Measurements from ENCODE around the gene TMEM259.

TMEM259 gene

DNA sequence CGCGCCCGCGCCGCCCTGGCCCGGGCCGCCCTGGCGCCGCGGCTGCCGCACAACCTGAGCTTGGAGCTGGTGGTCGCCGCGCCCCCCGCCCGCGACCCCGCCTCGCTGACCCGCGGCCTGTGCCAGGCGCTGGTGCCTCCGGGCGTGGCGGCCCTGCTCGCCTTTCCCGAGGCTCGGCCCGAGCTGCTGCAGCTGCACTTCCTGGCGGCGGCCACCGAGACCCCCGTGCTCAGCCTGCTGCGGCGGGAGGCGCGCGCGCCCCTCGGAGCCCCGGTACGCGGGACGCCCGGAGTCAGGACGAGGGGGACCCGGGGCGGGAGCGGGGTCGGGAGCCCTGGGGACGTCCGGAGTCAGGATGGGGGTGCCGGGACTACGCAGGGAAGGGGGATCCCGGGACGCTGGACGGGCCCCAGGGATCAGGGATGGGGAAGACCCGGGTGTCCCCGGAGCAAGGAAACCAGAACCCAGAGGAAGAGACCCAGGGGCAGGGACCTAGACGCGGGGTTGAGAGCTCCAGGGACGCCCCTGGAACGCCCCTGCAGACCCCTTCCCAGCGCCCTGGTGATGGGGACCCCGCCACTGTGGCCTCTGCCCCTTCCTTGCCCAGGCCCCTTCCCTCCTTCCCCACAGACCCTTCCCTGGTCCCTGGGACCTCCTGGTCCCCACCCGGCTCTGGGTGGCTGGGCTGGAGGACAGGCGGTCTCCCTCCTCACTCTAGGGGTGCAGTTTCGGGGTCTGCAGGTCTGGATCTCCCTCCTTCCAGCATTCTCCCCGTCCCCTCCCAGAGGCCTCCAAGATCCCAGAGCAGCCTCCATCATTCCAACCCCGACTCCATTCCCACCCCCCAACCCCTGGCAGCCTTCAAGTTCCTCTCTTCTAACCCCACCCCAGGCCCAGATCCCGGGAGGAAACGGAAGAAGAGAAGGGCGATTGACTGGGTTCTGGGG lies 20.1 kb downstream of the TMEM259 start:
- DNase-seq, result no peak

DNA sequence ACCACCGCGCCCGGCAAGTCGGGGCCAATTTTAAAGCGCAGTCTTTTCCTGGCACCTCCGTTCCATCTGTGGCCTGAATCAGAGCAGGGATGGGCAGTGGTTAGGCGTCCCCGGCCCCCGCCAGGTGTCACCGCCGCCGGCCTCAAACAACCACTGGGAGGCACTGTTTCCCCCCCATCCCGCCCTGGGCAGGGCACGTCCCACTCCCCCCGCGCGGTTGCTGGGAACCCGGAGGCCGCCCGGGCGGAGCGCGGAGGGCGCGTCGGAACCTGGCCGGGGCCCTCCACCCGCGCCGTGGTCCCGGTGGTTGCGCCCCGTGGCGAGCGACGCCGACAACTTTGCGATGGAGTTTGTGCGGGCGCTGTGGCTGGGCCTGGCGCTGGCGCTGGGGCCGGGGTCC lies 20.8 kb downstream of the TMEM259 start, which contains the start of gene GRIN3B:
TSS of gene GRIN3B (plus strand) at position 325 of the 400 bp plus-strand sequence. CDS start at position 344, 19 bp downstream.
- DNase-seq, result peak; percentile 5

DNA sequence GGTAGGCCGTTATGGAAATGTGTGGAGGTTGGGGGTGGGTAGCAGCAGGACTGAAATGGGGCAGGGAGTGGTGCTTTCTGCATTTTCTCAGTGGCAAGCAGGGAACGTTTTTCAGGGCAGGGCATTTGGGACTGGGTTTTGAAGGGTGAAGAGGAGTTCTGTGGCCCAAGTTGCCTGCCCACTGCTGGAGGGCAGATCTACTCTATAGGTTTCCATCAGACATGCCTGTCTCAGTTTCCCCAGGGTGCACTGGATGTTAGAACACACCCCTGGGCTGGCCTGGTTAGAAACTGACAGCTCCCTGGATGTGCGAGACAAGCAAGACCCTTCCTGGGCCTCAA lies 21.6 kb downstream of the TMEM259 start:
- DNase-seq, result no peak

DNA sequence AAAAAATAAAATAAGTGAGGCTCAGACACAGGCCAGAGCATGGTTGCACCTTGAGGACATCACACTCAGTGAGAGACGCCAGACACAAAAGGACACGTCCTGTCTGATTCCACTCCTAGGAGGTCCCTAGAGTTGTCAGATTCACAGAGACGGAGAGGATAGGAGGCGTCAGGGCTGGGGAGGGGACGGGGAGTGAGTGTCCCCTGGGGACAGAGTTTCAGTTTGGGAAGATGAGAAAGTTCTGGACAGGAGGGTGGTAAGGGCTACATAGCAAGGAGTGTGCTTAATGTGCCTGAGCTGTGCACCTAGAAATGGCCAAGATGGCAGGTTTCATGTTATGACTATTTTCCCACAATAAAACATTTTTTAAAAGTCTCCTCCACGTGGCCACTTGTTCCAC lies 22.9 kb downstream of the TMEM259 start:
- DNase-seq, result no peak

DNA sequence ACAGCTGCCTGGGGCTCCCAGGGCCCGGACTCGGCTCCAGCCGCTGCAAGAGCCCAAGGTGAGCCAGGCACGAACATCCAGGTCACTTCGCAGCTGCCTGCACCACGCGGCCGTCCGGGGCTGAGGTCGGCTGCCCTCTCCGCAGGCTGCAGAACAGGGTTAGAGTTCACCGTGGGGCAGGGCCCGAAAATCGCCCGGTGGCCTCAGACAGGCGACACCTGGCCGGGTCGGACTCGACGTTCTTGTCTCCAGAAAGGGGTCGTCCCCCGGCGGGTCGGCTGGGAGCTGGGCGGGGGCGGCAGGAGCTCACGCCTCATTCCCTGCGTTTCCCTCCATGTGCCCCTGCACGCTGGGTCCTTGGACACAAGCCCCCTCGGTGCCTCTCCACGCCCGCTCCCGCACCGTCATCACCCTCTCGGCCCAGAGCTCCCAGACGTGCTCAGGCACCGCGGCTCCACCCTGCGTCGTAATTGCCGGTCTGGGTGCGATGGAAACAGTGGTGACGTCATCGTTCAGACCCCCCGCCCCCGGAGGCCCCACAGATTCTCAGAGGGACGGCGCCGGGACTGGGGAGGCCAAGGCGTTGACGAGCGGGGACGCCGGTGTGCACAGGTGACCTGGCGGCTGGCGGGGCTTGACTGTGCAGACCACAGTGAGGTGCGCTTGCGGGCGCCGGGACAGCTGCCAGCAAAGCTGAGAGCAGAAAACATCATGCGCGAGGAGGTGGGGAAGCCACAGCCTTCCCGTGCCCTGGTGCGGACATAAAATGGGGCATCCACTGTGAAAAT lies 24.7 kb downstream of the TMEM259 start:
- DNase-seq, result peak; percentile 79

DNA sequence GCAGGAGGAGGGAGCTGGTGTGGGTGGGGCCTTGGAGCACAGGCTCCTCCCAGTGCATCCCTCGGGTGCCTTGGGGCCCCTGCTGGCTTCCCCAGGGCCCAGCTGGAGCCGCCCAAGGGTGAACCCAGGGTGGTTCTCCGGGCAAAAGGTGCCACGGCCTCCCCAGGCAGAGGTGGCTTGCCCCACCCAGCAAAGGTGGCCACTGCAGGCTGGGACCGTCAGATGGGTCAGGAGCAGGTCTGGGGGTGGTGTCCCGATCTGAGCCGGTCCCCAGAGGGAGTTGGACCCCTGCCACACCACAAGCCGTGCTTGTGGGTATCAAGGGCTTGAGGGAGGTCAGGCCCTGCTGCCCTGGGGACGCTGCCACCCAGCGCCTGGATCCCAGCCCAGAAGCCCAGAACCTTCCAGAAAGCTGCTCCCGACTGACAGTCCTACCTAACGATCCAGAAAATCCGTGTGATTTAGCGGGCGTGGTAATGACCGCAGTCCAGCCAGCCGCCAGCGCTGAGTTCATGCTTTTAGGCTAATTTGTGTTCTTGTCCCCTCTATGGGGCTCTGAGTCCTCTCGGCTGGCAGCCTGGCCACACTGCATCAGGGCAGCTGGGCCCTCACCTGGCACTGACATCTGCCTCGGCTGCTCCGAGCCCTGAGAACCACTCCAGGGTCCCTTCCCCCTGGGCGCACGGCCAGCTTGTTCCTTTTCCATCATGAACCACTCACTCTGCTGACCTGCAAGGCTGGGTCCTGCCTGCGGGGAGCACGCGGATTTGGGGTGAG lies 25.7 kb downstream of the TMEM259 start:
- DNase-seq, result peak; percentile 80

DNA sequence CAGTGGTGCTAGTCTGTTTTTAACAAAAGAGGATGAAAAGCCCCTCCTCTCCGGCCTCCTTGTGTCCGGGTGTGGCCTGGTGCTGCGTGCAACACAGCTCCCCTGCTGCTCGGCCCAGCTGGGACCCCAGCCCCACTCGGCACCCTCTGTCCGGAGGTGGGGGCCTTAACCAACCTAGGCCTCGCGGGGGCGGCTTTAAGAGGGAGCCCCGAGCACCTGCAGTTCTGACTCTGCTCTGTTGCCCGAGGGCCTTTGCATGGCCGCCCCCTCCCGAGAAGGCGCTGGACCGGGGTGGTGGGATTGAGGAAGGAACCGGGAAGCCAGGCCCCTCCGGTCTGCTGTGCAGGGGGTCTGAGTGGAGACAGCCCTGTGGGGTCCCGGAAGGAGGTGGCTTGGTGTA lies 26.4 kb downstream of the TMEM259 start:
- DNase-seq, result no peak

DNA sequence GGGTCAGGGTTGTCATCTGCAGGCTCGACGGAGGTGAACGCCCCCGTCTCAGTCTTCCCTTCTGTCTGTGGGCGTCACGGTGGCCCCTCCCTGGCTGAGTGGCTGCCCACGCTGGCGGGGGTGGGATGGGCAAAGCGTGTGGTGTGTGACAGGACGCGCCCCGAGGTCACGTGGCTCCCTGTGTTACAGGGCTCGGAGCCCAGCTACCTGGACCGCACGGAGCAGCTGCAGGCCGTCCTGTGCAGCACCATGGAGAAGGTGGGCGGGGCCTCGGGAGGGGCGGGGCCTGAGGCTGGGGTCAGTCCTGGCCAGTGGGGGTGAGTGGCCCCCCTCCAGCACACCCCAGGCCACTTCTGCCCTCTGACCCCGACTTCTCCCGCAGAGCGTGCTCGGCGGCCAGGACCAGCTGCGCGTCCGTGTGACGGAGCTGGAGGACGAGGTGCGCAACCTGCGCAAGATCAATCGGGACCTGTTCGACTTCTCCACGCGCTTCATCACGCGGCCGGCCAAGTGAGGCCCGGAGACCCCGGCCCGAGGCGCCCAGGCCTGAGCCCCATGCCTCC lies 27.0 kb downstream of the TMEM259 start:
- no peak for DNase-seq

DNA sequence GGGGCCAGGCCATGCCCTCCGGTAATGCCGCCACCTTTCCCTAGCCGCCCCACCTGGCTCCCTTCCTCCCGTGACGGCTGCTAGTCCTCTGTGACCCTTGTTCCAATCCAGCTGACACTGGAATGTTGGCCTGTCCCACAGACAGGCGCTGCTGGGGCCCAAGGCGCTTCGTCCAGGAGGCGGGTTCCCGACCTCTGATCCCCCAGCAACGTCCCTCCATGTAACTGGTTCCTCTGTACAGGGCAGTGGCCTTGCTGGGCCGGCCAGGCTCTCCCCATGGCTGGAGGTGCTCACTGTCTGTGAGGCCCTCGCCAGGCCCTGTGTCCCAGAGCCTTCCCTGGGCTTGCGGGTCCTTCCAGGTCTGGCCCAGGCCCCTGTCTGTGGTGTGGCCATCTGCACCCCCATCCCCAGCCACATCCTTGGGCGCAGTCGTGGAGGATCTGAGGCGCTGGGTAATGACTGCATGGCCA lies 27.5 kb downstream of the TMEM259 start:
- no peak for DNase-seq

DNA sequence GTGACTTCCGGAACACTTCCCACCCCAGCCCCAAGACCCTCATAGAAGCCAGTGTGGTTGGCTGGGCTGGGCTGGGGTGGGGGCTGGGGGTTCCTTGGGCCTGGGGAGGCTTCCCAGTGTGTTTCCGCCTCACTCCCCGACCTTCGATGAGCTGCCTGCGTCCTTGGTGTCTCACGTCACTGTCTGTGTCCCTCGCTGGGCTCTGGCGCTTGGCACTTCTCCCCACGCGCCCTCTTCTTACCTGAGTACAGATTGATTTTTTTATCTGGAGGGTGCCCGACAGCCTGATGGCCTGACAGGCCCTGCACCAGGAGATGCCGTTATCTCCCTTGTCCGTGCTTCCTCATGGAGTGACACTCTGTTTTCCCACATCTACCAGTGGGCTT lies 28.3 kb downstream of the TMEM259 start:
- no peak for DNase-seq

DNA sequence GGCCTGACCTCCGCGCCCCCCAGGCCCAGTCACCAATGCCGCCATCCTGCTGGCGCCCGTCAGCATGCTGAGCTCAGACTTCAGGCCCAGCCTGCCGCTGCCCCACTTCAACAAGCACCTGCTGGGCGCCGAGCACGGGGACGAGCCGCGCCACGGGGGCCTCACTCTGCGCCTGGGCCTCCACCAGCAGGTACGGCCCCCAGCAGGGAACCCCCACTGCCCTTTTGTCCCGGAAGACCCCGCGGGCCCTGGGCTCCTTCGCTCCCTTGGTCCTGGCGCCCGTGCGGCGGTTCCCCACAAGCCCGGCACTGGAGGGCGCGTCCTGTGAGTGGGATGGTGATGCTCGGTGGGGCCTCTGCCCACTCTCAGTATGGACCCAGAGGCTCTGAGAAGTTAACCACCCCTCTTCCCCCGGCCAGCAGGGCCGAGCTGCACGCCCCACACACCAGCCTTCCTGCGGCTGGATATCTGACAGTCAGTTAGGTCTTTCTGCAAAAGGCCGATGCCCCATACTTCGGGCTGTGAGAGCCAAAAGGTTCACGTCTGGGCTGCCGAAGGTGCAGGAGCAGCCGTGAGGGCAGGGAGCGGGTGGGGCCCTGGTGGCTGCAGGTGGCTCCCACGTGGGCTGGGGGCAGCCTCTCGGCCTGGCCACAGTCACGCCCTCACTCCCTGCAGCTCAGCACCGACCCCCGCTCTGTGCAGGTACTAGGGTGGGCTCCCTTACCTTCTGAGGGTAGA lies 28.8 kb downstream of the TMEM259 start:
- DNase-seq, result no peak

DNA sequence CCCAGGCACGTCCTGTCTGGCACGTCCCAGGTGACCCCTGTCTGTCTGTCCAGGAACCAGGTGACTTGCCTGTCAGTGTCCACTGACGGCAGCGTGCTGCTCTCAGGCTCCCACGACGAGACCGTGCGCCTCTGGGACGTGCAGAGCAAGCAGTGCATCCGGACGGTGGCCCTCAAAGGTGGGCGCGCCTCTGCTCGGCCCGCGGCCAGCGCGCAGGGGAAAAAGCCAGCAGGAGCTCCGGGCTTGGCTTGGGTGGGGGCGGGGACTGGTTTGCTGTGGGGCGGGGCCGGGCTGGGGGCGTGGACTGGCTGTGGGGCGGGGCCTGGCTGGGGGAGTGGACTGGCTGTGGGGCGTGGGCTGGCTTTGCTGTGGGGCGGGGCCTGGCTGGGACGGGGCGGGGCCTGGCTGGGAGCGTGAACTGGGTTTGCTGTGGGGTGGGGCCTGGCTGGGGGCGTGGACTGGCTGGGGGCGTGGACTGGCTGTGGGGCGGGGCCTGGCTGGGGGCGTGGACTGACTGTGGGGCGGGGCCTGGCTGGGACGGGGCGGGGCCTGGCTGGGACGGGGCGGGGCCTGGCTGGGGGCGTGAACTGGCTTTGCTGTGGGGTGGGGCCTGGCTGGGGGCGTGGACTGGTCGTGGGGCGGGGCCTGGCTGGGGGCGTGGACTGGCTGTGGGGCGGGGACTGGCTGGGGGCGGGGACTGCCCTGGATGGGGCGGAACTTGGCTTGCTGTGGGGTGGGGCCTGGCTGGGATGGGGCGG lies 29.6 kb downstream of the TMEM259 start:
- no peak for DNase-seq

DNA sequence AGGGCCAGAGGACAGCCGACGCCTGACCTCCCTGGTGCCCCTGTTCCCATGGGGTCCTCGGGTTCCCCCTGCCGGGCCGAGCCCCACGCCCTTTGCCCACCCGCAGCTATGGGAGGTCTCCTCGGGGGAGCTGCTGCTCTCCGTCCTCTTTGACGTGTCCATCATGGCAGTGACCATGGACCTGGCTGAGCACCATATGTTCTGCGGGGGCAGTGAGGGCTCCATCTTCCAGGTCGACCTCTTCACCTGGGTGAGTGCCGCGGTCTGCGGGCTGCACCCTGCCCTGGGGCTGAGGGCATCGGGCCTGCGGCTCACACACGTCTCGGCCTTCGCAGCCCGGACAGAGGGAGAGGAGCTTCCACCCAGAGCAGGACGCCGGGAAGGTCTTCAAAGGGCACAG lies 30.2 kb downstream of the TMEM259 start:
- DNase-seq, result no peak

DNA sequence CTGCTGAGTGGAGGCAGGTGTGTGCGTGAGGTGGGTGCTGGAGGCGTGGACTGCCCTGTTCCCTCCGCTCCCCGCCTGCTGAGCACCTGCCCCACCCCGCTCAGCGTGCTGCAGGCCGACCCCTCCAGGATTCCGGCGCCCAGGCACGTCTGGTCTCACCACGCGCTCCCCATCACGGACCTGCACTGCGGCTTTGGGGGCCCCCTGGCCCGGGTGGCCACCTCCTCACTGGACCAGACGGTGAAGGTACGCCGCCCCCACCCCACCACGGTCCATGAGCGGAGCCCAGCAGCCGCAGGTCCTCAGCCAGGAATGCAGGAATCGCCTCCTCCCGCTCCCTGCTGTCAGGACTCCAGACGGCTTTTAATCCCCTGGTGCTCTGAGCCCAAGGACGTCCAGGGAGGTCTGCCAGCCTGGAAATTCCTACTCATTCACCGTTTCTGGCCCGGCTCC lies 30.8 kb downstream of the TMEM259 start:
- DNase-seq, result no peak

DNA sequence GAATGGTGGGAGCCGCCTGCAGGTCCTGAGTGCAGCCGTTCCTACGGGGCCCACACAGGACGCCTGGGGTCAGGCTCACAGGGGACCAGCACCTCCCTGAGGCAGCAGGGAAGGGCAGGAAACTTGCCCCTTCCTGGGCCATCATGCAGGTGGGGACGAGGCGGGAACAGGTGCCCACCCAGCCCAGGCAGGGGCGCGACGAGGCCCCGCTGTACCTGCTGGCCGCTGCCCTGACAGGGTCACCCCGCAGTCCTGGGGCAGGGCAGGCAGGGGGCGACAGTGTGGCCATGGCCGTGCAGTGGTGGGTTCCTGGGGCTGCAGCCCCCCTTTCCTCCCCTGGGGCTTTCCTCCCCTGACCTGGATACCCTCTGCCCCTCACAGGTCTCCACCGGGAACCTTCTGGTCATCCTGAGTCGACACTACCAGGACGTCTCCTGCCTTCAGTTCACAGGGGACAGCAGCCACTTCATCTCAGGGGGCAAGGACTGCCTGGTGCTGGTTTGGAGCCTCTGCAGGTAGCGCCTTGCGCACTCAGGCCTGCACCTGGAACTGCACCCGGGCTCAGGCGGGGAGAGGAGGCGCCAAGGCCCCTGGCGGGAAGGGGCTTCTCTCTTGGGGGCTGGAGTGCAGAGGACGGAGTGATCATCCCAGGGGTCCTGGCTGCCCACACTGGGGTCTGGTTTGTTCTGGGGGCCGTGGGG lies 31.4 kb downstream of the TMEM259 start:
- no peak for DNase-seq

DNA sequence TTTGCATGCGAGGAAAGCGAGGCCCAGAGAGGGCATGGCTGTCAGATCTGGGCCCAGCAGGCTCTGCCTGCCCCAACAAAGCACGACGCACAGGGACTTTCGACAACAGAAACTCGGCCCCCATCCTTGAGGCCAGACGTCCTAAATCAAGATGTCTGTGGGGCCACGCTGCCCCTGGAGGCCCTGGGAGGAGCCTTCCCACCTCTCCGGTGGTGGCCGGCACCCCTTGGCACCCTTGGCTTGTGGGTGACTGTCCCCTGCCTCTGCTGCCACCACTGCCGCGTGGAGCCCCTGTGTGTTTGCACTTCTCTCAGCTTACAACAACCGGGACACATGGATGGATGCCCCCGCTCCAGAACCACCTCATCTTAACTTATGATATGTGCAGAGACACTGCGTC lies 32.4 kb downstream of the TMEM259 start:
- DNase-seq, result no peak

DNA sequence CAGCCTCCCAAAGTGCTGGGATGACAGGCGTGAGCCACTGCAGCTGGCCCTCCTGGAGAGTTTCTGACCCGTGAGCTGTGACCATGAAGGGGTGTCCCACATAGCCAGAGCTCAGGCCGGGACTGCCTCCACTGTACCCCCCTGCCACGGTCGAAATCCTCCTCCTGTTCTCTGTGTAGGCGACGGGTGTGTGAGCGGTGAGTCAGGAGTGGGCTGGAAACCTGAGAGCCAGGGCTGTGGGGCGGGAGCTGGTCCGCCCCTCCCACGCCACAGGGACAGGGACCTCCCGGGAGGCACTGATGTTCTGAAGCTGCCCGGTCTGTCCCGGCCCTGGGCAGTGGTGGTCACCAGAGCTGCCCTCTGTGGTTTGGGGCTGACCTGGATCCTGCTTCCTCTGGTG lies 32.8 kb downstream of the TMEM259 start:
- DNase-seq, result no peak

DNA sequence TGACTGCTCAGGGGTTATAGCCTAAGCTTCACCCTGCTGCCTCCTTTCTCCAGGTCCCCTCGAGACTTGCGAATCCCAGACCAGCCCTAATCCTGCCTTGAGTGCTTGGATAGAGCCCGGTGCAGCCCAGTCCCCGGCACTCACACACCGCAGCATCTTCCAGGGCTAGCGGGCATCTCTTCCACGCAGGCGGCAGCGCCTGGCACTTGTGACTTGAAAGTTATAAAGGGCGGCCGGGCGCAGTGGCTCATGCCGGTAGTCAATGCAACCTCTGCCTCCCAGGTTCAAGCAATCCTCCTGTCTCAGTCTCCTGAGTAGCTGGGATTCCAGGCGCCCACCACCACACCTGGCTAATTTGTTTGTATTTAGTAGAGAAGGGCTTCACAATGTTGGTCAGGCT lies 34.8 kb downstream of the TMEM259 start:
- no peak for DNase-seq

DNA sequence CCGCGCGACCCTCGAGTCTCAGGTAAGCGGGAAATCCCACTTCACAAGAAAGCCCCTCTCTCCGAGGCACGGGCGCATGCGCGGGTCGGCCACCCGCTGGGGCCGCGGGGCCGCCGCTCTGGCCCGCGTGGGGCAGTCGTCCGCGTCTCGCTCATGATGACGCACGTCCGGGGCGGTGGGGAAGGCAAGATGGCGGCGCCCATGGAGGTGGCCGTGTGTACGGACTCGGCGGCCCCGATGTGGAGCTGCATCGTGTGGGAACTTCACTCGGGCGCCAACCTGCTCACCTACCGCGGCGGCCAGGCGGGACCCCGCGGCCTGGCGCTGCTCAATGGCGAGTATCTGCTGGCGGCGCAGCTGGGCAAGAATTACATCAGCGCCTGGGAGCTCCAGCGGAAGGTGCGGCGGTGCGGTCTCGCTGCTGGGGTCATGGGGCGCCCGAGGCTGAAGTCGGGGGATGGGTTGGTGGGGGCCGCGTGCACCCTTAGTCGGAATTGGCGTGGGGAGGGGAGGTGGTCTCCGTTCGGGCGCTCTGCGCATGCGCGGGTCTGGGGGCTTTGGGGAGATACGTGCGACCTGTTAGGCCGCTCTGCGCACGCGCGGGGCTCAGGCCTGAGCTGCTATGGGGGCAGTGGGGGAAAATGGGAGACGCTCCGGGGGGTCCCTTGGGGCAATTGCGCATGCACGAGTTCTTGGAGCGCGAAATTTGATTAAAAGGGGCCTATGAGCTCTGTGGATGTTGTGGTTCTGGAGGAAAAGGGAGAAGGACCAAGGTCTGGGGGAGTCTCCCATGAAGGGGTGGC lies 36.6 kb downstream of the TMEM259 start, which contains the start of gene WDR18:
TSS of gene WDR18 (plus strand) at position 181 of the 803 bp plus-strand sequence. CDS start at position 190, 9 bp downstream.
- peak; percentile 80 for DNase-seq
